BLaER1 (cell line): ENCODE measurements around the gene MINDY4.
A peak's percentile ranks its signal among the peaks of the same experiment; 100 is the strongest.

Source experiments
- H3K27ac ChIP-seq: shearing (Covaris generic); formaldehyde crosslinking; 2 replicates; pipeline ENCODE4 v1.8.1; 2022
- H3K27me3 ChIP-seq: shearing (Covaris generic); formaldehyde crosslinking; 2 replicates; pipeline ENCODE4 v1.8.1; 2022
- H3K36me3 ChIP-seq: shearing (Covaris generic); formaldehyde crosslinking; 2 replicates; pipeline ENCODE4 v1.8.1; 2022
- H3K4me1 ChIP-seq: shearing (Covaris generic); formaldehyde crosslinking; 2 replicates; pipeline ENCODE4 v1.8.1; 2022
- H3K4me2 ChIP-seq: shearing (Covaris generic); formaldehyde crosslinking; 2 replicates; pipeline ENCODE4 v1.8.1; 2022
- H3K4me3 ChIP-seq: shearing (Covaris generic); formaldehyde crosslinking; 2 replicates; pipeline ENCODE4 v1.8.1; 2022
- H3K9ac ChIP-seq: shearing (Covaris generic); formaldehyde crosslinking; 2 replicates; pipeline ENCODE4 v1.8.1; 2022
- H3K9me3 ChIP-seq: shearing (Covaris generic); formaldehyde crosslinking; 2 replicates; pipeline ENCODE4 v1.8.1; 2022
- H4K20me1 ChIP-seq: shearing (Covaris generic); formaldehyde crosslinking; 2 replicates; pipeline ENCODE4 v1.8.1; 2022
- Cebpa-rat ChIP-seq: shearing (Covaris generic); IDR thresholded peaks from 2 replicates; pipeline ENCODE4 v1.8.1; 2022

Gene MINDY4

GRCh38 chr7:30927559-30927958 lies 156.3 kb downstream of the MINDY4 start:
- no peak for TF ChIP-seq Cebpa-rat
- H3K9me3 ChIP-seq = peaks cover 7% of the 10 kb centered on the region; the same call in 1 of the 2 replicates
- H3K27ac ChIP-seq = no peak overlapping the region
- no peak overlapping the region for H3K9ac ChIP-seq
- H3K4me3 ChIP-seq = no peak overlapping the region
- no peaks in the 10 kb centered on the region for H4K20me1 ChIP-seq
- H3K27me3 ChIP-seq = no peaks in the 10 kb centered on the region
- H3K36me3 ChIP-seq = no peaks in the 10 kb centered on the region
- H3K4me2 ChIP-seq = no peak overlapping the region
- no peaks in the 10 kb centered on the region for H3K4me1 ChIP-seq

- Histone ChIP-seq H3K27me3 (no peaks in the 10 kb centered on the region), H3K9ac (no peak overlapping the region), H3K4me1 (peaks cover 3% of the 10 kb centered on the region), H4K20me1 (no peaks in the 10 kb centered on the region), H3K4me2 (no peak overlapping the region), H3K27ac (no peak overlapping the region), H3K9me3 (peaks cover 7% of the 10 kb centered on the region; the same call in 1 of the 2 replicates), H3K4me3 (no peak overlapping the region), H3K36me3 (no peaks in the 10 kb centered on the region)
- no peak for TF ChIP-seq Cebpa-rat
These were observed 157.1 kb downstream of the MINDY4 start for GRCh38 chr7:30928254-30928872.

- Histone ChIP-seq H3K4me3 (no peak overlapping the region), H3K9ac (no peak overlapping the region), H3K27ac (no peak overlapping the region), H3K9me3 (peaks cover 7% of the 10 kb centered on the region; the same call in 1 of the 2 replicates), H3K36me3 (no peaks in the 10 kb centered on the region), H3K4me2 (no peak overlapping the region), H4K20me1 (no peaks in the 10 kb centered on the region), H3K4me1 (peaks cover 14% of the 10 kb centered on the region), H3K27me3 (no peaks in the 10 kb centered on the region)
- no peak for TF ChIP-seq Cebpa-rat
These were observed 158.5 kb downstream of the MINDY4 start for GRCh38 chr7:30929686-30930085.

- Histone ChIP-seq H3K36me3 (no peaks in the 10 kb centered on the region), H3K9ac (no peak overlapping the region), H3K4me1 (peaks cover 14% of the 10 kb centered on the region), H3K4me3 (no peak overlapping the region), H4K20me1 (no peaks in the 10 kb centered on the region), H3K27me3 (no peaks in the 10 kb centered on the region), H3K9me3 (peaks cover 7% of the 10 kb centered on the region; the same call in 1 of the 2 replicates), H3K4me2 (no peak overlapping the region), H3K27ac (no peak overlapping the region)
- TF ChIP-seq Cebpa-rat = no peak
These were observed 159.4 kb downstream of the MINDY4 start for GRCh38 chr7:30930621-30931020.

- no peak overlapping the region for H3K9ac ChIP-seq
- no peak overlapping the region for H3K4me3 ChIP-seq
- H4K20me1 ChIP-seq = no peaks in the 10 kb centered on the region
- no peaks in the 10 kb centered on the region for H3K27me3 ChIP-seq
- no peak for TF ChIP-seq Cebpa-rat
- peaks cover 14% of the 10 kb centered on the region for H3K4me1 ChIP-seq
- no peak overlapping the region for H3K27ac ChIP-seq
- H3K36me3 ChIP-seq = no peaks in the 10 kb centered on the region
- H3K9me3 ChIP-seq = peaks cover 7% of the 10 kb centered on the region; the same call in 1 of the 2 replicates
- no peak overlapping the region for H3K4me2 ChIP-seq
These were observed 160.1 kb downstream of the MINDY4 start for GRCh38 chr7:30931161-30931928.

GRCh38 chr7:30931929-30932540 lies 160.8 kb downstream of the MINDY4 start:
- Histone ChIP-seq H3K4me3 (no peak overlapping the region), H3K9ac (no peak overlapping the region), H3K27me3 (no peaks in the 10 kb centered on the region), H3K9me3 (peaks cover 4% of the 10 kb centered on the region; the same call in 1 of the 2 replicates), H4K20me1 (no peaks in the 10 kb centered on the region), H3K27ac (no peak overlapping the region), H3K4me2 (no peak overlapping the region), H3K4me1 (peaks cover 14% of the 10 kb centered on the region), H3K36me3 (no peaks in the 10 kb centered on the region)
- TF ChIP-seq Cebpa-rat = no peak

- Histone ChIP-seq H3K4me1 (peaks cover 14% of the 10 kb centered on the region), H3K27me3 (no peaks in the 10 kb centered on the region), H3K9me3 (no peaks in the 10 kb centered on the region), H3K9ac (no peak overlapping the region), H4K20me1 (no peaks in the 10 kb centered on the region), H3K27ac (no peak overlapping the region), H3K4me3 (no peak overlapping the region), H3K4me2 (no peak overlapping the region), H3K36me3 (no peaks in the 10 kb centered on the region)
- no peak for TF ChIP-seq Cebpa-rat
These were observed 161.3 kb downstream of the MINDY4 start for GRCh38 chr7:30932562-30932961.

- no peak for TF ChIP-seq Cebpa-rat
- Histone ChIP-seq H3K27ac (0 out of 2 replicates have a peak overlapping the region, but pooled peaks have one; percentile 6), H3K4me1 (peaks cover 15% of the 10 kb centered on the region), H3K4me3 (no peak overlapping the region), H3K36me3 (no peaks in the 10 kb centered on the region), H3K4me2 (peak overlapping the region; percentile 39), H4K20me1 (no peaks in the 10 kb centered on the region), H3K9me3 (no peaks in the 10 kb centered on the region), H3K9ac (no peak overlapping the region), H3K27me3 (no peaks in the 10 kb centered on the region)
These were observed 162.1 kb downstream of the MINDY4 start for GRCh38 chr7:30933124-30933974.

GRCh38 chr7:30934225-30934624 lies 163.0 kb downstream of the MINDY4 start:
- no peaks in the 10 kb centered on the region for H3K9me3 ChIP-seq
- no peak overlapping the region for H3K27ac ChIP-seq
- TF ChIP-seq Cebpa-rat = no peak
- no peaks in the 10 kb centered on the region for H3K36me3 ChIP-seq
- no peaks in the 10 kb centered on the region for H4K20me1 ChIP-seq
- H3K27me3 ChIP-seq = no peaks in the 10 kb centered on the region
- H3K9ac ChIP-seq = no peak overlapping the region
- H3K4me2 ChIP-seq = peak overlapping the region; percentile 39
- peaks cover 20% of the 10 kb centered on the region for H3K4me1 ChIP-seq
- H3K4me3 ChIP-seq = no peak overlapping the region
